ENCODE measurements around the gene HOTAIR. TPM values are rescaled to one million over a fixed set of nuclear protein-coding genes. Genes with fewer than 3 reads are reported as not detected.

Gene HOTAIR
- total RNA-seq, 1 donor from 2014 or later, result 12.5 TPM

- DNase-seq (ENCODE audit: low spot score), result no peak
These were observed 45.2 kb downstream of the HOTAIR start for GRCh38 chr12:53929527-53929926.

GRCh38 chr12:53928054-53928835 lies 46.5 kb downstream of the HOTAIR start:
- no peak for DNase-seq (ENCODE audit: low spot score)

- DNase-seq (ENCODE audit: low spot score), result no peak
These were observed 47.3 kb downstream of the HOTAIR start for GRCh38 chr12:53927220-53928029.

- no peak for DNase-seq (ENCODE audit: low spot score)
These were observed 50.0 kb downstream of the HOTAIR start for GRCh38 chr12:53924521-53925405.

- no peak for DNase-seq (ENCODE audit: low spot score)
These were observed 57.7 kb downstream of the HOTAIR start for GRCh38 chr12:53916788-53917655.

Other genes with a start within 250 kb of the HOTAIR start
- gene CALCOCO1, start 247.5 kb downstream of the HOTAIR start, total RNA-seq (ENCODE audit: insufficient read depth, low replicate concordance), result 93.4 TPM
- not detected for gene CISTR, start 223.0 kb downstream of the HOTAIR start, total RNA-seq (ENCODE audit: insufficient read depth, low replicate concordance)
- 1.2 TPM for gene HOXC13, start 36.1 kb downstream of the HOTAIR start, total RNA-seq (ENCODE audit: insufficient read depth, low replicate concordance)
- not detected for gene HOXC12, start 20.1 kb downstream of the HOTAIR start, total RNA-seq (ENCODE audit: insufficient read depth, low replicate concordance)
- gene HOXC11, start 1.8 kb downstream of the HOTAIR start, total RNA-seq (ENCODE audit: insufficient read depth, low replicate concordance), result 7.7 TPM
- gene HOXC10, start 10.2 kb upstream of the HOTAIR start, total RNA-seq (ENCODE audit: insufficient read depth, low replicate concordance), result 3.4 TPM
- 10.4 TPM for gene HOXC9, start 25.2 kb upstream of the HOTAIR start, total RNA-seq (ENCODE audit: insufficient read depth, low replicate concordance)
- gene HOXC8, start 34.0 kb upstream of the HOTAIR start, total RNA-seq (ENCODE audit: insufficient read depth, low replicate concordance), result 2.2 TPM
- gene HOXC6, start 53.5 kb upstream of the HOTAIR start, total RNA-seq (ENCODE audit: insufficient read depth, low replicate concordance), result 4.1 TPM
- gene HOXC5, start 58.1 kb upstream of the HOTAIR start, total RNA-seq (ENCODE audit: insufficient read depth, low replicate concordance), result 1.2 TPM
- gene HOXC4, start 78.9 kb upstream of the HOTAIR start, total RNA-seq (ENCODE audit: insufficient read depth, low replicate concordance), result 3.4 TPM
- gene SMUG1, start 214.0 kb upstream of the HOTAIR start, total RNA-seq (ENCODE audit: insufficient read depth, low replicate concordance), result 34.2 TPM

Data from umbilical cord (tissue), 2 donors.